Calu3 (cell line): Measurements from ENCODE around the gene CDH13. TPM values are rescaled to one million over a fixed set of nuclear protein-coding genes. Genes with fewer than 3 reads are reported as not detected.

Source experiments
- BruUV-seq: library from RNA; stranded (reverse); fragments of 400-500 nt; replicated peaks from 2 replicates; lab custom pipeline; 2021; lab: Mats Ljungman, UMichigan
- CTCF ChIA-PET: fragments of 300-600 bp; sonication (Branson Sonifier 250); formaldehyde crosslinking; loops from one replicate; lab custom pipeline; 2022; ENCODE audit warnings: antibody characterized with exemption; lab: Charles Lee
- DNase-seq: peaks from one replicate; pipeline ENCODE4 v3.0.0; 2022
- H3K27ac Mint-ChIP-seq: one replicate; pipeline ENCODE4 v1.8.0; 2022; ENCODE audit warnings: mixed read lengths; ENCODE audit not compliant: unreplicated experiment
- H3K27me3 Mint-ChIP-seq: one replicate; pipeline ENCODE4 v1.8.0; 2022; ENCODE audit warnings: mixed read lengths; ENCODE audit not compliant: unreplicated experiment
- H3K36me3 Mint-ChIP-seq: one replicate; pipeline ENCODE4 v1.8.0; 2022; ENCODE audit warnings: mild to moderate bottlenecking, moderate library complexity, mixed read lengths; ENCODE audit not compliant: insufficient read depth, unreplicated experiment
- H3K4me1 Mint-ChIP-seq: one replicate; pipeline ENCODE4 v1.8.0; 2022; ENCODE audit warnings: mild to moderate bottlenecking, low read depth, mixed read lengths; ENCODE audit not compliant: unreplicated experiment
- H3K4me3 Mint-ChIP-seq: one replicate; pipeline ENCODE4 v1.8.0; 2022; ENCODE audit warnings: mild to moderate bottlenecking, low read depth, moderate library complexity, mixed read lengths; ENCODE audit not compliant: unreplicated experiment
- H3K9me3 Mint-ChIP-seq: one replicate; pipeline ENCODE4 v1.8.0; 2022; ENCODE audit warnings: low read depth, mixed read lengths; ENCODE audit not compliant: unreplicated experiment
- intact Hi-C: fragments of 100-400 bp; cut with micrococcal nuclease; formaldehyde crosslinking; loops from one replicate; pipeline ENCODE4 v1.10.0; 2022; ENCODE audit not compliant: unreplicated experiment
- total RNA-seq: library from RNA; stranded (reverse); gene quantifications from 2 replicates; pipeline ENCODE4 v1.2.3, GENCODE V29; 2022
- TF ChIP-seq, protein P1 (sequence below): fragments of 200-600 bp; IDR thresholded peaks from one replicate; pipeline ENCODE4 v1.8.0; 2022; ENCODE audit warnings: antibody characterized with exemption; ENCODE audit not compliant: unreplicated experiment

The CDH13 gene
- total RNA-seq, 1 experiment from 2014 or later = not detected

DNA sequence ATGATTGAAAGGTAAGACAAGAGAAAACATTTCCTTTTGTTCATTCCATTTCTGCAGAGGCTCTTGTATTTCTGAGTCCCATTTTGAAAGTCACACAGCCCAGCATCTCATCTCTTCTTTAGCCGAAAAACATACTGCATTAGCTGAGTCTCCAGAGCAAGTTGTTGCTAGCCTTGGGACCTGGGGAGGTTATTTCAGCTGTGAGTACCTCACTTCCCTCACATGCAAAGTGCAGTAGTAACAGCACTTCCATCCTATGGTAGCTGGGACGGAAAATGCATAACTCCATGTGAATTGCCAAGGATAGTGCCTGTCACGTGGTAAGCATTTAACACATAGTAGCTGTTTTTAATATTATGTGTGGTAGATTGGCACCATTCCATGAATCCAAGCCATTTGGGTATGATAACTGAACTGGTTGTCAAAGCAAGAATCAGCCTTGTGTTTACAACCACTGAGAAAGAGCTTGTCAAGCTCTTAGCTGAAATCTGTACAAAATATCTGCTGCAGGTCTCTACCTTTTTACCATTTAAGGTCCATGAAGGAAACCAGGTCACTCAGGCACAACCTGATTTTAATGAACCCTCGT is 345.7 kb downstream of the CDH13 start:
- H3K36me3 Mint-ChIP-seq = no peaks in the 10 kb centered on the region
- no peak overlapping the region for H3K27ac Mint-ChIP-seq
- no peaks in the 10 kb centered on the region for H3K27me3 Mint-ChIP-seq
- no peak for DNase-seq
- H3K4me1 Mint-ChIP-seq = no peaks in the 10 kb centered on the region
- intact Hi-C loops = no loop called here
- H3K9me3 Mint-ChIP-seq = peaks cover 12% of the 10 kb centered on the region
- CTCF ChIA-PET = no interaction called here
- TF ChIP-seq, protein P1, sequence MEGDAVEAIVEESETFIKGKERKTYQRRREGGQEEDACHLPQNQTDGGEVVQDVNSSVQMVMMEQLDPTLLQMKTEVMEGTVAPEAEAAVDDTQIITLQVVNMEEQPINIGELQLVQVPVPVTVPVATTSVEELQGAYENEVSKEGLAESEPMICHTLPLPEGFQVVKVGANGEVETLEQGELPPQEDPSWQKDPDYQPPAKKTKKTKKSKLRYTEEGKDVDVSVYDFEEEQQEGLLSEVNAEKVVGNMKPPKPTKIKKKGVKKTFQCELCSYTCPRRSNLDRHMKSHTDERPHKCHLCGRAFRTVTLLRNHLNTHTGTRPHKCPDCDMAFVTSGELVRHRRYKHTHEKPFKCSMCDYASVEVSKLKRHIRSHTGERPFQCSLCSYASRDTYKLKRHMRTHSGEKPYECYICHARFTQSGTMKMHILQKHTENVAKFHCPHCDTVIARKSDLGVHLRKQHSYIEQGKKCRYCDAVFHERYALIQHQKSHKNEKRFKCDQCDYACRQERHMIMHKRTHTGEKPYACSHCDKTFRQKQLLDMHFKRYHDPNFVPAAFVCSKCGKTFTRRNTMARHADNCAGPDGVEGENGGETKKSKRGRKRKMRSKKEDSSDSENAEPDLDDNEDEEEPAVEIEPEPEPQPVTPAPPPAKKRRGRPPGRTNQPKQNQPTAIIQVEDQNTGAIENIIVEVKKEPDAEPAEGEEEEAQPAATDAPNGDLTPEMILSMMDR = no peak
- no TSS peak for BruUV-seq
- no peak overlapping the region for H3K4me3 Mint-ChIP-seq

DNA sequence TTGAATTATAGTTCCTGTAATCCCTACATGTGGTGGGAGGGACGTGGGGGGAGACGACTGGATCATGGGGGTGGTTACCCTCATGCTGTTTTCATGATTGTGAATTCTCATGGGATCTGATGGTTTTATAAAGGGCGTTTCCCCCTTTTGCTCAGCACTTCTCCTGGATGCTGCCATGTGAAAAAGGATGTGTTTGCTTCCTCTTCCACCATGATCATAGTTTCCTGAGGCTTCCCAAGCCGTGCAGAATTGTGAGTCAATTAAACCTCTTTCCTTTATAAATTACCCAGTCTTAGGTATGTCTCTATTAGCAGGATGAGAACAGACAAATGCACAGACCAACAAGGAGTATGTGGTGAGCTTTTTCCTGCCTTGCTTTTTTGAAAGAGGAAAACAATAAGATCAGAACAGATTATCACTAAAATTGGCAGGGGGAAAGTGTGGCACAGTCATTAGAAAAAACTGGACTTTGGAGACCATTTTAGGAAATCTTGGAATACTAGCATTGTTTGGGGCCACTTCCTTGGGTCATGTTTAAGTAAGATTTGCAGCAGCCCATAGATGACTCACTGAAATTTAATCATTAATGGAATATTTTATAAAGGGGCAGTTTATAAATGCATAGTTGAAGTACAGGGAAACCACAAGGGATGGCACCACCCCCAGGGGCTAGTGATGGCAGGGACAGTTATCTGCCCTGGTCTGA is 352.8 kb downstream of the CDH13 start:
- BruUV-seq = no TSS peak
- intact Hi-C loops = no loop called here

GRCh38 chr16:82980810-82981209 is 354.0 kb downstream of the CDH13 start:
- TF ChIP-seq, protein P1 = no peak
- no TSS peak for BruUV-seq
- H3K4me1 Mint-ChIP-seq = no peaks in the 10 kb centered on the region
- H3K9me3 Mint-ChIP-seq = peaks cover 19% of the 10 kb centered on the region
- H3K4me3 Mint-ChIP-seq = no peak overlapping the region
- intact Hi-C loops = no loop called here
- no peak for DNase-seq
- H3K27ac Mint-ChIP-seq = no peak overlapping the region
- no peaks in the 10 kb centered on the region for H3K27me3 Mint-ChIP-seq
- CTCF ChIA-PET = no interaction called here
- no peaks in the 10 kb centered on the region for H3K36me3 Mint-ChIP-seq

More for the DNA sequence above, 352.8 kb downstream of the CDH13 start:
- TF ChIP-seq, protein P1 = no peak
- Mint-ChIP-seq H3K4me3 (no peak overlapping the region), H3K36me3 (no peaks in the 10 kb centered on the region), H3K27ac (no peak overlapping the region), H3K9me3 (peaks cover 14% of the 10 kb centered on the region), H3K27me3 (no peaks in the 10 kb centered on the region), H3K4me1 (no peaks in the 10 kb centered on the region)
- CTCF ChIA-PET = no interaction called here
- DNase-seq = no peak

- BruUV-seq = no TSS peak
- Mint-ChIP-seq H3K4me1 (no peaks in the 10 kb centered on the region), H3K36me3 (no peaks in the 10 kb centered on the region), H3K9me3 (peaks cover 19% of the 10 kb centered on the region), H3K27ac (no peak overlapping the region), H3K27me3 (no peaks in the 10 kb centered on the region), H3K4me3 (no peak overlapping the region)
- intact Hi-C loops = no loop called here
- DNase-seq = no peak
- TF ChIP-seq, protein P1 = no peak
- CTCF ChIA-PET = no interaction called here
Measured at GRCh38 chr16:82987767-82988166, 361.0 kb downstream of the CDH13 start.
